Stimulated activated CD4-positive, alpha-beta T cell treated with anti-CD3 and anti-CD28 coated beads, Interleukin-15, amount 100 ng/mL, for 48 hours (primary cell): Measurements from ENCODE around the gene CHST15.
"Not testable (repeated sequence)": the region's sequence is repeated elsewhere in the genome, so short reads cannot be mapped to it uniquely, and the experiment has no call there.

Experiments used
- DNase-seq, 2 donors: peaks; one replicate each; pipeline ENCODE4 v3.0.0-alpha.2; 2020; ENCODE audit warnings: low read depth in 2 of 2

The CHST15 gene

DNA sequence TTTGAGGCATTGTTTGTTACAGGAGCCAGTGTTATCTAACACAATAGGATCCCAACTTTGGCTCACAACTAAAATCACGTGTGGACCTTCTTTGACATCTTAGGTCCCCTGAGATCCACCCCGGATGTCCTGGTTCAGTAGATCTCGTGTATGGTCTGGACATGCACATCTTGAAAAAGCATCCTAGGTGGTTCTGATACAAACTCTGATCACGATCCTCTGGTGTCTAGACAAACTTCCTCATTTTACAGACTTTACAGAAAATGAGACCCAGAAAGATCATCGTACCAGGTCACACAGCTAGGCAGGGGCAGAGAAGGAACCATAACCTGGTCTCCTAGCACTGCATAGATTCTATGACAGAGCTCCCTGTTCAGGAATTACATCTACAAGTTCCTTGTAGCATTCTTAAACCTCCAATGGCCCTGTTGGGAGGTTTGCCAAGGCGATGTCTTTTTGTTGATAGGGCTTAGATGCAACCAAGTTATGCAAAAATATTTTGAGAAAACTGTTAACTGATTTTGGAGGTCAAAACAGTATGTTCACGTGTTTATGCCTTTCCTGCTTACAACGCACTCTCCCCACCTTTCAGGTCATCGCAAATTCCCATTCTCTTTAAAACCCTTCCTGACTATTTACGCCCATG, 30.8 kb upstream of the CHST15 start:
- DNase-seq: no peak

DNA sequence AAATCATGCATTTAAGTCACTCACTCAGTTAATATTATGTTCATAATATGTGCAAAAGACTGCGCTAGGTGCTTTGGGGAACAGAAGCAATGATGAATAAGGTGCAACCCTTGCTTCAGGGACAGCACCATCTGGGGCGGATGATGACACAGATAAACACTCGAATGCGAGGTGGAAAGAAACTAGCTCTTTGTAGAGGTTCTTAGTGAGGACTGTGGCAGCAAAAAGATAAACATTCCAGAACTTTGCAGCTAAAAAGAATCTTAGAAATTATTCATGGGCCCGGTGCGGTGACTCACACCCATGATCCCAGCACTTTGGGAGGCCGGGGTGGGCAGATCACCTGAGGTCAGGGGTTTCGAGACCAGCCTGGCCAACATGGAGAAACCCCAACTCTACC, 29.8 kb upstream of the CHST15 start:
- DNase-seq: no peak

DNA sequence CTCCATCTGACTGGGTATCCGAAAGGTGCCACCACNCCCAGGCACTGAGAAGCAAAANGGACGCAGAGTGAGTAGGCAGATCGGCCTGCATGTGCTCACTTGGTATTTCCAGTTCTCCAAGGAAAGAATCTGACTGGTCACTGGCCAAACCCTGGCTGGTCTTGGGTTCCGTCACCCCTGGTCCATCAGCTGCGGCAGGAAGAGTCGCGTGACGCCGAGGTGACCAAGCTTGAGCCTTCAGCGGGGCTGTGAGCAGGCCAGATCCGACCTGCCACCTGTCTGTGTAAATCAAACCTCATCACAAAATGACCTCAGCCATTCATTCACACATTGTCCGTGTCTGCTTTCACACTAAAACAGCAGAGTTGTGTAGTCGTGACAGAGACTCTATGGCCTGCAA, 28.8 kb upstream of the CHST15 start:
- no peak for DNase-seq

DNA sequence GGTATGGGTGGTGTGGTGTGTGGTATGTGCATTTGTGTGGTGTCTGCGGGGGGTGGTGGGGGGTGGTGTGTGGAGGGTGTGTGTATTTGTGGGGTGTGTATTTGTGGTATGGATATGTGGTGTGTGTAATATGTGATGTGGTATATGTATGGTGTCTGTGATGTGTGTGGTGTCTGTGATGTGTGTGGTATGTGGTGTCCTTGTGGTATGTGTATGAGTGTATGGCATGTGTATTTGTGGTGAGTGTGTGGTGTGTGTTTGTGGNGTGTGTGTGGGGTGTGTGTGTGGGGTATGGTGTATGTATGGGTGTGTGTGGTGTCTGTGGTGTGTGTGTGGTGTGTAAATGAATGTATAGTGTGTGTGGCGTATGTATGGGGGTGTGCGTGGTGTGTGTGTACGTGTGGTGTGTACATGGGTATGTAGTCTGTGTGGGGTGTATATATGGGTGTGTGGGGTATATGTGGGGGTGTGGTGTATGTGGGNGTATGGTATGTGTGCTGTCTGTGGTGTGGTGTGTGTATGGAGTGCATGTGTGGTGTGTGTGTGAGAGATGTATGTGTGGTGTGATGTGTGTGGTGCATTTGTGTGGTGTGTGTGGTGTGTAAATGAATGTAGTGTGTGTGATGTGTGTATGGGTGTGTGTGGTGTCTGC, 27.1 kb upstream of the CHST15 start:
- DNase-seq: no peak

DNA sequence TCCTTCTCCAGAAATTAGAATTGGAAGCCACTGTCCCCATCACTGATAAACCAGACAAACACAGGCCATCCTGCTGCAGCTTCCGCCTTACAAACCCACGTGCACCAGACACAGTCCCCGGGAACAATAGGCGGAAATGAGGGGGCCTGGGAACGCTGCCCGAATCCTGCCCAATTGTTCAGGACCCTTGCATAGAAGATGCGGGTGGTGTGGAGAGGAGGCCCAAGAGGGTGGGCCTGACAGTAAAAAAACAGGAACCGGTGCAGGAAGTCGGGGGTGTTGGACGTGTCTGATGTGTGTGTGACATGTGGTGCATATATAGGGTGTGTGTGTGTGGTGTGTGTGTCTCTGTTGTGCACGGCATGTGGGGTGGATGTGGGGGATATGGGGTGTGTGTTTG, 26.5 kb upstream of the CHST15 start:
- no peak for DNase-seq

DNA sequence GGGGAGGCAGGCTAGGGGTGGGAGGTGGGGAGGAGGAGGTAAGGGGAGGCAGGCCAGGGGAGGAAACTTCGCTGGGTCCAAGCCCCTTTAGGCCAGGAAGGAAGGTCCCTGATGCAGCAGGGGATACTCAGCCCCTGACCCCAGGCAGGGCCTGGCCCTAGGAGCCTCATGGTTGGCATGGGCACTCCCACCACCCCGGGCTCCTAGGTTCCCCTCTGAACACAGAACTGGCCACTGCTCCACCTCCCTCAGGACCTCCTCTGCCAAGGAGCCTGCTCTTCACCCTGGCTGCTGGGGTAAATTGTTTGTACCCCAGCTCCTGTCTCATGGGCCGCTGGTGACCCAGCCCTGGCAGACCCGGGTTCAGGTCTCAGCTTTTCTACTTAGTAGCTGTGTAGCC, 25.8 kb upstream of the CHST15 start:
- DNase-seq: no peak

DNA sequence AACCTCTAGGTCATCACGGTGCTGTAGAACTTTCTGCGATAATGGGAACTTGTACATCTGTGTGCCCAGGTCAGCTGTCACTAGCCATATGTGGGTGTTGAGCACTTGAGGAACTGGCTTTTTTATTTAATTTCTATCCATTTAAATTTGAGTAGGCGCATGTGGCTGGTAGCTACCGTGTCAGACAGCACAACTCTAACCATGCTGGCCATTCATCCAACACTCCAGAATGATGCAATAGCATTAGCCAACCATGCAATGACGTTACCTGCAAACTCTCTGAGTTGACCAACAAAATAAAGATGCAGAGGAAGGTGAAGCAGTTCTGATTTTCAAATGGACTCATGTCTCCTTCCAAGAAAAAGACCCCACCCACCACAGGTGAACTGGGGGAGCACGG, 24.4 kb upstream of the CHST15 start:
- DNase-seq: no peak

DNA sequence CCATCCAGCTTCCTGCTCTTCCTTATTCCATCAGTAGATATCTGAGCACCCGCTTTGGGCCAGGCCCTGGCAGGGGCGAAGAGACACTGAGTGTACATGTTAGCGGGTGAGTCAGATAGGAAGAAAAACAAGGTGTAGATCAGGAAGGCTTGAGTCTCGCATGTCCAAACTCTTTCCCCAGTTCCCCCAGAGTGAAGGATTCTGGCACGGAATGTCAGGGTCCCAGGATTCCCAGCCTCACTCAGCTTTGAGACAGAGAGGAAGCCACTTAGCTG, 24.1 kb upstream of the CHST15 start:
- DNase-seq: no peak

DNA sequence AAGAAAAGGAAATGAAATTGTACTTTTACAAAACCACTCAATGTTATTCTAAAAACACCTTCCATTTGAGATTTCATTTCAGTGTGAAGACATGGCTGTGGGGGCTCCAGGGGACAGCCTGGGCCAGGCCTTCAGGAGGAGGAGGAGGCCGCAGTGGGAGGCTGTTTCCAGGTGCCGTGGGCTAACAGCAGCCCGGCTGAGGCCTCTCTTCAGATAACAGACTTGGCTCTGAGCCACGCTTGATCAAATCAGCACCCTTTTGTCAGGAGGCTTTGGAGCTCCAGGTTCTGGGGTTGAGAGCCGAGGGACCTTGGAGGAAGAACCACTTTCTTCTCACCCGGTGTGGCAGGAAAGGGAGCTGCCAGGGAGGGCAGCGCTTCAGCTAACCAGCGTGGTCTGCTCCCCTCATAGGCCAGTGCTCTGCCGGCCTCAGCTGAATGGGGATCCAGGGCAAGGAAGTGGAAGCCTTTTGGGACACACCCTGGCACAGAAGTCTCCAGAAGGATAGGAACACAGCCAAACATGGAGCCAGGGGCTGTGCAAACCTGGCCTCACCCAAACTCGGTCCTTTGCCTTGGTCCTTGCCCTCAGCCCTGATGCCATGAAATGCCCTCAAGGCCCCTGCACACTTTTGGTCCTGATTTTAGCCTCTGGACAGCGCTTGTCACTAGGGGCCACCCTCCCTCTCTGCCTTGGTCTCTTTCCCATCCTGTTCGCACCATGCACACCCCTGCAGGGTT, 23.5 kb upstream of the CHST15 start:
- DNase-seq: no peak

DNA sequence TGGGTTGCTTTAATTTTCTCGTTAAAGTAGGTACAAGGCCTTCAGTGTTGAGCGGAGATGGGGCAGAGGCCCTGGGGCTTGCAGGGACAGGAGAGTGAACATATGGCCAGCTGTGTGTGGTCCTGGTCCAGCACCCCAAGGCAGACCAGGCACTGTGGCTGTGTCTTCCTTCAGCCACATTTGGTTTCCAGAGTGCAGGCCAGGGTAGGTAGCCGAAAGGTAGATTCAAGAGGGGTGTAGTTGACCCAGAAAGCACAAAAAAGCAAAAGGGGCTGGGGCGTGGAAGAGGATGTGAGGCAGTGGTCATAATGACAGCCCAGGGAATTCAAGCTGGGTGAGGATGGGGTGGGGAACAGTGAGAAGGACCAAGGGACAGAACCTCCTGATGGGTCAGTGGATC, 21.3 kb upstream of the CHST15 start:
- no peak for DNase-seq

DNA sequence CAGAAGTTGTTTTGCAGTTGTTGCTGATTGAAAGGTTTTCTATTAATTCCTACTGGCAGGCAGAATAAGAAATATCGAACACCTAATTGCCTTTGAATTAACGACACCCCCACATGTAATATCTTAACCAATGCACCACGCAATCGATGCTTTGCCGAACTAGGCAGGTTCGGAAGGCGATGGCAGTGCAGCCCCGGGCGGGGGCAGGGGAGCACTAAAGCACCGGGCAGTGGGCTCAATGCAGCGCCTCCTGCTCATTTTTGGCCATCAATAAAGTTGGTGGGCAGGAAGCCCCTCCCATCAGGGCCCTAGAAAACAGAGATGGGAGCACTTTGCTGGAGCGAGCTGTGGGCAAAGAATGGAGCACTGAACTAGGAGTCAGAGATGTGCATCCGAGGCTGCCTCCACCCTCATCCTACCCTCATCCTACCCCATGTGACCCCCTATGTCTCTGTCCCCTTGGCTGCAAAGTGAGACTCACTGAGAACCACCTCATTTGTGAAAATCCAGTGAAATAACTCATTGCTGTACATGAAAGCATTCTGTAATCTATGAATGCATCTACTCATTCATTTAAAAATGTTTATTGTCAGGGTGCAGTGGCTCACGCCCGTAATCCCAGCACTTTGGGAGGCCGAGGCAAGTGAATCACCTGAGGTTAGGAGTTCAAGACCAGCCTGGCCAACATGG, 19.6 kb upstream of the CHST15 start:
- no peak for DNase-seq

DNA sequence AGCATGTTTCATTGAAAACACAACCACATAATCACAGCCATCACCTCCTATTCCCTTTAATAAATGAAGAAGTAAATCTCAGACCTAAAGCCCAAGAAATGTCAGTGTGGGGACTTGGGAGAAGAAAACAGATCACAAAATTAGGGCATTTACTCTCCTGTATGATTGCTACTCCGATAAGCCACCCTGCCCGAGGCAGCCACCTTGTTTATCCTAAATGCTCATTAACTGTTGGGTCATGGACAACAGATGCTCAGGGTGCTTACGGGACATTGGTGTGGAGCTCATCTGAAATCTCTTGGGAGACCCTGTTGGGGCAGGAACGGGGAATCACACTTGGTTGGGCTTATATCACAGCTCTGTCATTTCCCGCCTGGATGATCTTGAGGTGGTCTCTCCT, 17.5 kb upstream of the CHST15 start:
- no peak for DNase-seq

DNA sequence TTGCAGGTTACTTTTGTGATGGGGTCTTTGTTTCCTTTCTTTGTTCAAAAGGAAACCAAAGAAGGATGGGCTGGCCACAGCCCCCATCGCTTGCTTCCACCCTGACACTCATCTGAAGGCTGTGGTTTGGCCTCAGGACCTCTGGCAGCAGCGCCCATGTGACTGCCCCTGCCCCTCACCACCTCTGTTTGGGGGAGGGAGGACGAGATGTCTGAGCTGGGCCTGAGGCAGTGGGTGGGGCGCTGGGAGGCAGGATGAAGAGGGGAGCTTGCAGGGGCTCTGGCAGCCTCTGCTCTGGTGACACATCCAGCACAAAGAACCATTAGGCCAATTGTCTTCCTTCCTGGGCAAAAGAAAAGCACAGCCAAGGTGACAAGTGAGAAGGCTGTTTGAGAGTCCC, 15.9 kb upstream of the CHST15 start:
- no peak for DNase-seq

DNA sequence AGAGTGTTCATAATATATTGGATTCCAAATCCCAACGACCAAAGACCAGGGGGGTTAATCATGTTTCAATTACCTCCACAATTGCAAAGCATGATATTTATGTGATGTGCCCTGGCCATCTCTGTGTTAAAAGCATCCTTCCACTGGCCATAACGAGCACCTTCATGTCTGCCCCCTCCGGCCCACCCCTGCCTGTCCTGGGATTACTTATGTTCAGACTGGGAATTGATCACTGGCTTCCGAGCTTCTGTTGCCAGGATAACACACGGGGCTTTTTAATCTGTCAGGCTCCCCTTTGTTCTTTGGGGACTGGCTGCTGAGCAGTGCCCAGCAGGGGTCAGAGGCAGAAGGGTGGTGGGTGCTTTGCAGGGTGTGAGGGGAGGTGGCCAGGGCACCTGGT, 13.7 kb upstream of the CHST15 start:
- no peak for DNase-seq

DNA sequence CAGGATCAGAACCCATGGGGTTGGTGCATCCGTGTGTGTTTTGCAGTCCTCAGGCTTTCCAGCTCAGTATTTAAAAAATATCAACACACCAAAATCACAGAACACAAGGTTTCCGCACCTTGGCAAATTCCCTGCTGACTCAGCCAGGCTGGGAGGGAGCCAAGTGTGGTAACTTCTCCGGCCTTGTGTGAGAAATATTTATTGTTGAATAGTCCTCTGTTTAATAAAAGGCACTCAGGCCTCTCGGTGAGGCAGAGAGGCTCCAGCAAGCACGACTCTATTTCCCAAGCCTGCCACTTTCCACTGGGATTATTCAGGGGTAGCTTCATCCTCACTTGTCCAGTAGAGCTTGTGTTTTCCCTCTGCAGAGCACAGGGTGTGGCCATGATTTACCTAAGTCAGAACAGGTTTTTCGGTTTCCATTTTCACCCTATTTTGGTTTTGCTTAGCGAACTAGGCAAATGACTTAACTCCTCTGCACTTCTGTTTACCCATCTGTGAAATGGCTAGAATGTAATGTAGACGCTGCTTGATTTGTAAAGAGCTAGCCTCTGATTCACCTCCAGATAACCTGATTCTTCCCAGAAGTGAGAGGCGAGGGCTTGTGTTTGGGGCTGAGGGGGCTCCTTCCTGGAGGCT, 13.0 kb upstream of the CHST15 start:
- no peak for DNase-seq

DNA sequence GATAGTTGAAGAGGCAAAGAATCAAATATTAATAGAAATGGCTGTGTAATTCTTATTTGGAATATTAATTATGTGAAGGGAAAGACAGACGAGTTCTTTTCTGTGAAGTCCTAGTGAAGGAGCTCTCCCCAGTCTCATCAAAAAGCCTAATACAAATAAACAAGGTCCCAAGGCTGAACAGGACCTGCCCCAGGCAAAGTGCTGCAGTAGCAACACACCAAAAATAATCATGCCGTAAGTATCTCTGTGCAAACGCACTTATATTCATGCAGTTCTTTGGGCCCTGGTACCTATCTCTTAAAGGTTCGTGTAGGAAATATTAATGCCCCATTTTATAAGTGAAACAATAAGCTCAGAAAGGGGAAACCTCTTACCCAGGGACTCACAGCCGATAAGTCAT, 12.2 kb upstream of the CHST15 start:
- DNase-seq: no peak

DNA sequence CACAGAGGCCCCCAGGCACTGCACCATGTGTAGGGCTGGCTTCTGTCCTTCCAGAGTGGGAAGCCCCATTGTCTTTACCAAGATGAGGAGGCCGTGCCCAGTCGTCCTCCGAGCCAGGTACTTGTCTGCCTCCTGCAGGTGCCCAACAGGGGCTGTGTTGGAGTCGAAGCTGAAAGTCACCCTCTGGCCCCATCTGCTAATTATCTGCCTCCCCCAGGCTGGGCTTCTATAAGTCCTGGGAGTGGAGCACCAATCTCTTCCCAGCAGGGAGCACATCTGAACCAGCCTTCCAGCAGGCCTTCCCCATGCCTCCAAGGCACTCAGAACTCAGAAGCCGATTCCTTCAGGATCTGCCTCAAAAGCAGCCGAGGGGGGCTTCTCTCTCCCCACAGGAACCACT, 11.6 kb upstream of the CHST15 start:
- DNase-seq: no peak

DNA sequence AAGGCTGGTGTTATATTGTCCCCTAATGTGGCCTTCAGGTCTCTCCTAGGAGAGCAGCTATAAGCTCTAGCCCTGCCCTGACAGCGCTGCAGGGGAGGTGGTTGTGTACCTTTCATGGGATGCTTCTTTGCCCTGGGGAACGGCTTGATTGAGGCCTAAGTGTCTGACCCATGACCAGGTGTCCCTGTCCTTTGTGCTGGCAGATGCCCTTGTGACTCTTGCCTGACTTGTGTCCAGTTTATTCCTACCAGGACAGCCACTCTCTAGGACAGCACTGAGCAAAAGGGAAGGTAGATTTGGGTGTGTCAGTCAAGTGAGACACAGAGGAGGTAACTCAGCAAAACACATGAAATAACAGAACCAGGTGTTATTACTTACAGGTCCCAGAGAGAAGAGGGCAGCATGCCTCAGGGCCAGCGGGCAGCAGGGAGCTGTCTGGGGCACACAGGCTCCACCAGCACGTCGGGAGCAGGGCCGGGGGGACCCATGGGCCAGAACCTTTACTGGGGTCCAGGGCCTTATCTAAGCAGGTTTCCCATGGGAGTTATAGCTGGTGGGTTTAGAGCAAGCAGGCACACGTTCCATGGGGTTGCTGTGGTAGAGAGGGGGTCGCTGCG, 10.7 kb upstream of the CHST15 start:
- no peak for DNase-seq

DNA sequence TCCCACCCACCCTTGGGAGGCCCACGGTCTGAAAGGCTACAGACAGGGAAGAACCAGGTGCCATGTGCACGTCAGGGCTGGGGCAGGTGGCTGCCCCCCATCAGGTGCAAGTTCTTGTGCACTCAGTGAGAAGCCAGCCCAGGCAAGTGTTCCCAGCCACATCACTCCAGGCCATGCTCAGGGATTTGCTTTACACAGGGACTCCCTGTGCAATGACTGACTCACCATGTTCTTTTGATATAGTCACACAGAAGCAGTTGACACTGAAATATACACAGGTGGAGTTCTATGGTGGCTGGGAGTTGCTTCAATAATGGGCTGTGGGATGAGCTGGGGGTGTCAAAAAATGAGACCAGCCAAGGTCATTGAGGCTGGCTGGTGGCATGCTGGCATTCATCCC, 8.0 kb upstream of the CHST15 start:
- no peak for DNase-seq

DNA sequence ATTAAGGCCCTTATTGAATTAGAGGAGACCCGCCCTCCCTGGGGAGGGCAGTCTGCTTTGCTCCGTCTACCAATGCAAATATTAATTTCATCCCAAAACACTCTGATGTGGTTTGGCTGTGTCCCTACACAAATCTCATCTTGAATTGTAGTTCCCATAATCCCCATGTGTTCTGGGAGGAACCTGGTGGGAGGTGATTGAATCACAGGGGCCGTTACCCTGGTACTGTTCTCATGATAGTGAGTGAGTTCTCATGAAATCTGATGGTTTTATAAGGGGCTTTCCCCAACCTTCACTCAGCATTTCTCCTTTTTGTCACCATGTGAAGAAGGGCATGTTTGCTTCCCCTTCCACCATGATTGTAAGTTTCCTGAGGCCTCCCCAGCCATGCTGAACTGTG, 7.3 kb upstream of the CHST15 start:
- DNase-seq: not testable (repeated sequence)

DNA sequence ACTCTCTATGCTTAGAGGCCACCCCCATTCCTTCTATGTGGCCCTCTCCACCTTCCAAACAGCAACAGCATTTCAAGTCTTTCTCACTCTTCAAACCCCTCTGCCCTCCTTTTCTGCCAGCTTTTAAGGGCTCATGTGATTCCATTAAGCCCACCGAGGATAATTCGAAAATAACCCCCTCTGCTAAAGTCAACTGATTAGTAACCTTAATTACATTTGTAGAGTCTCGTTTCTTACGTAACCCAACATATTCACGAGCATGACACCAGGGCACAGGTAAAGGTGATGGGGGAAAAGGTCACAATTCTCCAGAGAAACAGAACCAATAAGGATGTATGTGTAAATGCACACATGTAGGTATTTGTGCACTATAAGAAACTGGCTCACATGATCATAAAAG, 6.7 kb upstream of the CHST15 start:
- DNase-seq: no peak

DNA sequence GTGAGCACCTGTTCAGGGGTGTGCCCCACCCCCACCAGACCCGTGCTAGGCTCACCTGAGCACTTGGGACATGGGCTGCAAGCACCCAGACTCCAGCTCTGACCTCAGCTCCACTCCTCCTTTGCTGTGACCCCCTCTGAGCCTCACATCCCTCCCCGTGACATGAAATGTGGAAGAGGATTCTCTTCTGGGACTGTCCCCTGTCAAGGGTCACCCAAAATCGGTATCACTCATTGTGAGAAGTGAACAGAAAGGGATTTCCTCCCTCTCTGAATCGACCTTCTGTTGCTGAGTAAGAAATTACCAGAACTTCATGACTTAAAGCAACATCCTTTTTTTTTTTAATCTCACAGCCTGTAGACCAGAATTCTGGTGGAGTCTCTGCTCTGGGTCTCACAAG, 6.2 kb upstream of the CHST15 start:
- no peak for DNase-seq
